ENCODE measurements around the gene GARS1.
"Not testable (repeated sequence)": the region's sequence is repeated elsewhere in the genome, so short reads cannot be mapped to it uniquely, and the experiment has no call there.

GARS1 gene, protein sequence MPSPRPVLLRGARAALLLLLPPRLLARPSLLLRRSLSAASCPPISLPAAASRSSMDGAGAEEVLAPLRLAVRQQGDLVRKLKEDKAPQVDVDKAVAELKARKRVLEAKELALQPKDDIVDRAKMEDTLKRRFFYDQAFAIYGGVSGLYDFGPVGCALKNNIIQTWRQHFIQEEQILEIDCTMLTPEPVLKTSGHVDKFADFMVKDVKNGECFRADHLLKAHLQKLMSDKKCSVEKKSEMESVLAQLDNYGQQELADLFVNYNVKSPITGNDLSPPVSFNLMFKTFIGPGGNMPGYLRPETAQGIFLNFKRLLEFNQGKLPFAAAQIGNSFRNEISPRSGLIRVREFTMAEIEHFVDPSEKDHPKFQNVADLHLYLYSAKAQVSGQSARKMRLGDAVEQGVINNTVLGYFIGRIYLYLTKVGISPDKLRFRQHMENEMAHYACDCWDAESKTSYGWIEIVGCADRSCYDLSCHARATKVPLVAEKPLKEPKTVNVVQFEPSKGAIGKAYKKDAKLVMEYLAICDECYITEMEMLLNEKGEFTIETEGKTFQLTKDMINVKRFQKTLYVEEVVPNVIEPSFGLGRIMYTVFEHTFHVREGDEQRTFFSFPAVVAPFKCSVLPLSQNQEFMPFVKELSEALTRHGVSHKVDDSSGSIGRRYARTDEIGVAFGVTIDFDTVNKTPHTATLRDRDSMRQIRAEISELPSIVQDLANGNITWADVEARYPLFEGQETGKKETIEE

GRCh38 chr7:30594540-30595435, at the start of gene GARS1:
TSS of gene GARS1 (plus strand) at chr7:30594878. CDS start at chr7:30594922, 44 bp downstream.
- peak; percentile 77 for DNase-seq

DNA sequence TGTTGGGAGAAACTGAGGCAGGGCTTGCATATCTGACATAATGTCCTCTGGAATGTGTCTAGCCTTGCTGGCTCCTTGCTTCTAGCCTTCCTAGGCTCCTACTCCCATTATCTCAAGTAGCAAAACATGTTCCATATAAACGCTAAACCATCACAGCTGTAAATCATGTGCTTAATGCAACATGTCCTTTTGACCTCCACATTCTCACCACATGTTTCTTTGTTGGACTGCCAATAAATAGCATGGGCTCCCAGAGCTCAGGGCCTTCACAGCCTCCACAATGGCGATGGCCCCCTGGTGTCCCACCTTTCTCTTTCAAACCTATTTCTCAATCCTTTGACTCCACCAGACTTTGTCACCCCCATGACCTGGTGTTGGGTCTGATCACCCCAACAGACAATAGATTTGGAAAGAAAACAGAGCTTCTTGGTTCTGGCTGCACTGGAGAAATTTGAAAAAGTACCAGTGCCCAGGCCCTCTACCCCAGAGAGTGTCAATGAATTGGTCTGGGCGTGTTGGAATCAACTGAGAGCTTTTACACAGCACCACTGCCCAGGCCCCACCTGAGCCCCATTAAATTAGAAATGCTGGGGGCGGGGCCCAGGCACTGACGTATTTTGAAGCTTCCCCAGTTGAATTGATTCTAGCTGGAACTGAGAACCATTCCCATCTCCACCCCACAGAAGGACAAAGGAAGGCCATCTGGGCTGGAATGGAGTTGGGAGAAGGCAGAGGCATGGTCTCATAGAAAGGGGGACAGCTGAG, 48.7 kb upstream of the GARS1 start:
- no peak for DNase-seq

DNA sequence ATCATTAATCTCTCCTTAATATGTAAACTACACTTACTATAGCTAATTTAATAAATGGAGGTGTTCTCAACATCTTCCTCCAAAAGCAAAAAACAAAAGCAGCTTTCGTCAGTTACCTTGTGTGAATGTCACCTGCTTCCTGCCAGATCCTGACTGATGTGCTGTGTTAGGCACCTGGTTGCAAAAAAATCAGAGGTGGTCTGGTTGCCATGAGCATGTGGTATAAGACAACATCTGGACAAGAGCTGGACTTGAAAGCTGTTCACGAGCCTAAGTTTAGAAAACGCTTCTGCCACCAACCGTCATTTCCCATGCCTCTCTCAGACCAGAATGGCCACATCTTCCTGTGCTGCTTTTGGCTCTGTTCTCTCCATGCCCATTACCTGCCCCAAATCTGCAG, 48.1 kb upstream of the GARS1 start:
- DNase-seq, result no peak

DNA sequence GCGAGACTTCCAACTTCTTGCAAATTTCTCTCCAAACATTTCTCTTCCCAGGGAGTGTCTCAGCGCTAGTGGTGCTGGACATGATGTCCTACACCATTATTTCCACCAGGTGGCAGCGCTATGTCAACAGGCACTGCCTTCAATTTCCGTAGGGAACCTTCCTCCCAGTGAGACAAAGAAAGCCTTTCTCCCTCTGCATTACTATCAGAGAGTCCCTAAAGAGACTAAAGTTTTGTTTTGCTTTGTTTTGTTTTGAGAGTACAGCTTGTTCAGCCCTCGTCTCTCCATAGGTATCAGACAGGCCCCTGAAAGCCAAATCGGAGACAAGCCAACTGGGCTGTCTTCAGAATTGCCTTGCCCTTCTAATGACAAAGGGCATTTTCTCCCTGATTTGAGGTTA, 45.8 kb upstream of the GARS1 start:
- DNase-seq, result peak; percentile 72

- peak; percentile 3 for DNase-seq
Measured at GRCh38 chr7:30549931-30550493, 44.7 kb upstream of the GARS1 start.

- DNase-seq, result no peak
Measured at GRCh38 chr7:30552330-30552729, 42.3 kb upstream of the GARS1 start.

- DNase-seq, result no peak
Measured at GRCh38 chr7:30553141-30553540, 41.5 kb upstream of the GARS1 start.

DNA sequence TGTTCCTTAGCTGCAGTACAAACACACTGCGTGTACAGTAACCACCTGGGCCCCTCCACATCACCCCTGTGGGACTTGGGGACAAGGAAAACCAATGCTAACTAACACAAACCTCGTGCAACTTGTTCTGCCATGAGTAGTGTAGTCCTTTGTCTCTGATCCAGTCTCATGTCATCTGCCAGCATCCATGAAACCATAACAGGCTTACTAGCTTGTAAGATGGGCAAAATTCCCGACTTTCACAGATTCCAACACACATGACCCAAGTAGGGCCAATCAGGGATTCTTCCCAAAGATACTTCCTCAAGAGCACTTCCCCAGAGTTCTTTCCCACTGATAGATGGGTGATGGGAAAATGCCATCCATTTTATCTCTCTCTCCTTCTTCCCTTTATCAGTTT, 41.1 kb upstream of the GARS1 start:
- no peak for DNase-seq

GRCh38 chr7:30555525-30555924, 39.2 kb upstream of the GARS1 start:
- no peak for DNase-seq

DNA sequence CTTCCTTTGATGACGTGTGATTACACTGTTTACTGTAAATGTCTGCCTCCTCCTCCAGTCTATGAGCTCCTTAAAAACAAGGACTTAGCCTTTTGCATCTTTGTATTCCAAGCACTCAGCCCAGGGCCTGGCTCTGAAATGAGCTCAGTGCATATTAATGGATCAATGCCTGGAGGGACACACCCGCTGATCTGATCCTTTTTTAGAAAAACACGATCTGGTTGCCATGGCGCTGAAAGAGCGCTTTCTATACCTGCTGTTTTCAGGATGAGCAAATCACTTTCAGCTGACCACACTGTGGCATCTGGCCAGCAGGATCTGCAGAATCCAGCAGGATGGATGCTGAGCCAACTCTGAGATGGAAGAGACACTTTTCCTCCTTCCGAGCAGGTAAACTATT, 37.8 kb upstream of the GARS1 start:
- DNase-seq, result peak; percentile 40

- no peak for DNase-seq
Measured at GRCh38 chr7:30557245-30557644, 37.4 kb upstream of the GARS1 start.

DNA sequence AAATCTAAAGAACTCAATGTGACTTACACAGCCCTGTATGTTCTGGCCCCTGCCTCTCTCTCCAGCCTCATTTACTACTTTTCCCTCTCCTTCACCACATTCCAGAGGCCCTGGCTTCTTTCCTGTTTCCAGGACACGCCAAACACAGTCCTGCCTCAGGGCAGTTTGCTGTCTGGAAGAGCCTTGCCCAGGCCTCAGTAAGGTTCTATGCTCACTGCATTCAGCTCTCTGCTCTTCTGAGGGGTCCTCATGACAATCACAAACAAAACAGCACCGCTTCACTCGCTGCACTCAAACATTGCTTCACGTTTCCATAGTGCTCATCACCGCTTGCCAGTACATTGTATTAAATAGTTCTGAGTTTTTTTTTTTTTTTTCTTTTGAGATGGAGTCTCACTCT, 35.1 kb upstream of the GARS1 start:
- DNase-seq, result no peak

GRCh38 chr7:30561389-30561788, 33.3 kb upstream of the GARS1 start:
- DNase-seq, result no peak

DNA sequence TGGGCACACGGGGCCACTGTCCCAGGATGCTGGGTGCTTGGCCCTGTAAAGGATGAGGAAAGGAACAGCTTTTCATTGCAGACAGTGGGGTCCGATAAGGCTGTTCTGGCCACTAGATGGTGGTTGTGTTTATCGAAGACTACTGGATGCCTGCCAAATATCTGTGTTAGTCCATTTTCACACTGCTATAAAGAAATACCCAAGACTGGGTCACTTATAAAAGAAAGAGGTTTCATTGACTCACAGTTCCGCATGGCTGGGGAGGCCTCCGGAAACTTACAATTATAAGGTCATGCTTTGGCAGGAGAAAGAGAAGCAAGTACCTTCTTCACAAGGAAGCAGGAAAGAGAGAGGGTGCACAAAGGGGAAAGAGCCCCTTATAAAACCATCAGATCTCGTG, 32.2 kb upstream of the GARS1 start:
- no peak for DNase-seq

GRCh38 chr7:30562909-30563308, 31.8 kb upstream of the GARS1 start:
- no peak for DNase-seq

DNA sequence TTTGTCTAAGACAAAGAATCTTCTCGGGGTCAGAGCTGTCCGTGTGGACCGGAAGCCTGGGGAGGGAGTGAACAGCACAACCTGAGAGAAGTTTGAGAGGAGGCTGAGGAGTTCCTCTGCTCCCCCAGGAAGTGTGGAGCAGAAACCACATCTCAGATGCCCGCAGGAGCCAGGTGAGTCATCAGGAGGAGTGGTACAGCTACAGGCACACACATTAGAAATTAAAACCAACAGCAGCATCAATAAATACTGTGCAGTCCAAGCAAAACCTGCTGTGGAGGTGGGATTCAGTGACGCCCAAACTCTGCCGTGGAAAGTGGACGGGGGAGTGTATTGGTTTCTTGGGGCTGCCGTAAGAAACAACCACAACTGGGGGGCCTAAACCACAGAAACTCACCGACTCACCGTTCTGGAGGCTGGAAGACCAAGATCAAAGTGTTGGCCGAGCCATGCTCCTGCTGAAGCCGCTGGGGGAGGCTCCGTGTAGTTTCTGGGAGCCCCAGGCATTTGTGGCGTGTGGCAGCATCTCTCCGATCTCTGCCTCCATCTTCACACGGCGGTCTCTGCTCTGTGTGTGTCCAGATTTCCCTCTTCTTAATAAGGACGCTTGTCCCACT, 31.2 kb upstream of the GARS1 start:
- DNase-seq, result no peak

- peak; percentile 80 for DNase-seq
Measured at GRCh38 chr7:30564243-30564892, 30.3 kb upstream of the GARS1 start.

- no peak for DNase-seq
Measured at GRCh38 chr7:30566596-30566995, 28.1 kb upstream of the GARS1 start.

- DNase-seq, result no peak
Measured at GRCh38 chr7:30567081-30567480, 27.6 kb upstream of the GARS1 start.

DNA sequence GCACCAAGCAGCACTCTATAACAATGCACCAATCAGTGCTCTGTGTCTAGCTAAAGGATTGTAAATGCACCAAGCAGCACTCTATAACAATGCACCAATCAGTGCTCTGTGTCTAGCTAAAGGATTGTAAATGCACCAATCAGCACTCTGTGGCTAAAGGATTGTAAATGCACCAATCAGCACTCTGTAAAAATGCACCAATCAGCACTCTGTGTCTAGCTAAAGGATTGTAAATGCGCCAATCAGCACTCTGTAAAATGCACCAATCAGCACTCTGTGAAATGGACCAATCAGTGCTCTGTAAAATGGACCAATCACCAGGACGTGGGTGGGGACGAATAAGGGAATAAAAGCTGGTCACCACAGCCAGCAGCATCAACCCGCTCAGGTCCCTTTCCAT, 24.4 kb upstream of the GARS1 start:
- DNase-seq, result not testable (repeated sequence)

- no peak for DNase-seq
Measured at GRCh38 chr7:30572212-30572841, 22.4 kb upstream of the GARS1 start.

All from NCI-H2171 treated with DMSO at 0.1 percent for 48 hours (cell line).